ENCODE results near the gene C1orf226.

The C1orf226 gene

GRCh38 chr1:162381383-162381782 is at the start of gene C1orf226:
Gene C1orf226 (plus strand): TSS chr1:162381728. CDS start chr1:162381902, 174 bp downstream.
- in situ Hi-C loops (cut with MboI; ENCODE audit: low sequenced_read_pairs) = no loop called here

DNA sequence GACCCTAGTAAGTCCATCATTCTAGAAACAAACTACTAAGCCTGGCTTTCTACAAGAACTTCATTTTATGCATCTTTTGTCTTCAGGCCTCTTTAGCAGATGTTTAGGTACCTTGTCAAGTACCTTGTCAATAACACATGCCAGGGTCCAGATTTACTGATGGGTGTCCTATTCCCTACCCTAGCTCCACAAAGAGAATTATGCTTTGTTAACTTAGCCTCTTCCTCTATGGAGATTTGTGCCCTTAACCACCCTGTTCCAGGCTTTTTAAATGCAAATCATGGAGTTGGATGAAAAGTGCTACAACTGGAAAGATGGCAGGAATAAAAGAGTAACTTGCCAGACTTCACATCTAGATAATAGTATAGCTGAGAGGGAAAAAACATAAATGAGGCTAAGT is 47.5 kb upstream of the C1orf226 start:
- in situ Hi-C loops (cut with MboI; ENCODE audit: low sequenced_read_pairs) = no loop called here

DNA sequence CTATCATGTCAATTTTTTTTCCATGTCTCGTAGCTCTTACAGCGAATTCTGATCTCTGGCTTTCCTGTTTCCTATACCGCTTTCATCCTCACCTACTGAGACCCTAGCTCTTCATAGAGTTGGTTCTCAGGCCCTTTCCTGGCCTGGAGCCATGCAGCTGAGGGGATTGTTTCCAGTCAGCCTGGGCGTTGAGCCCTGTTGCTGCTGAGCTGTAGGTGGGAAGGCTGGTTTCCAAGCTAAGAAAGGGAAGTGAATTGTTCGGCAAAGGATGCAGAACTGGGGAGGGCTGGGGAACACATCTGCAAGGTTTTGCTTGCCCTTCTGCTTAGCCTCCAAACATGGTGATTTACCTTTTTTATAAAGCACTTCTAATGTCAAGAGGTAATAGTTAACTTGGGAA is 46.4 kb upstream of the C1orf226 start:
- in situ Hi-C loops (cut with MboI; ENCODE audit: low sequenced_read_pairs) = no loop called here

GRCh38 chr1:162336621-162337285 is 44.8 kb upstream of the C1orf226 start:
- in situ Hi-C loops (cut with MboI; ENCODE audit: low sequenced_read_pairs) = no loop called here

DNA sequence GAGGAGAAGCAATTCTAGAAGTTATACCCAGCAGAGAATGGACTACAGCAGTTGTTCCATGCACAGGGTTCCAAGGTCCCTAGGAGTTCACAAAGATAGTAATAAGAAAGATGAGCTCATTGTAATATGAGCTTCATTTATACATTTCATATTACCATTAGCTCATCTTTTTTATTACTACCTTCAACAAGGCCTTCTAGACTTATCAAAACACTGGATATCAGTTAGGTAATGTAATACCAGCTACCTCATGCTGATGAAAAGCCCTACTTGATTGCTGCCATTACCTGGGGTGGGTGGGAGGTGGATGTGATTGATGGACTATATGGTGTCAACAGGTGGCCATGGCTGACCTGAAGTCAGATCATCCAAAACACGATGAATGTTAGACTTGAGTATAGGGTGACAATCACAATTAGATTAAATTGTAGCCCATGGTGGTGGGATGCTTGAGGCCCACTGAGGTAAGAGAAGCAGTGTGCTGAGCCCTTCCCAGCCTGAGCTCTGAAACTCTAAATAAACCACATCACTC is 39.0 kb upstream of the C1orf226 start:
- in situ Hi-C loops (cut with MboI; ENCODE audit: low sequenced_read_pairs) = no loop called here

- in situ Hi-C loops (cut with MboI; ENCODE audit: low sequenced_read_pairs) = no loop called here
These were observed 38.1 kb upstream of the C1orf226 start for GRCh38 chr1:162343470-162343869.

GRCh38 chr1:162347281-162347680 is 34.2 kb upstream of the C1orf226 start:
- in situ Hi-C loops (cut with MboI; ENCODE audit: low sequenced_read_pairs) = no loop called here

- in situ Hi-C loops (cut with MboI; ENCODE audit: low sequenced_read_pairs) = loop anchor here (25.0 kb wide), 1 partner anchor 288 kb away; the partner anchor contains the start of gene DDR2
These were observed 31.7 kb upstream of the C1orf226 start for GRCh38 chr1:162349635-162350330.

GRCh38 chr1:162351246-162351842 is 30.2 kb upstream of the C1orf226 start:
- in situ Hi-C loops (cut with MboI; ENCODE audit: low sequenced_read_pairs) = loop anchor here (25.0 kb wide), 1 partner anchor 286 kb away; the partner anchor contains the start of gene DDR2

DNA sequence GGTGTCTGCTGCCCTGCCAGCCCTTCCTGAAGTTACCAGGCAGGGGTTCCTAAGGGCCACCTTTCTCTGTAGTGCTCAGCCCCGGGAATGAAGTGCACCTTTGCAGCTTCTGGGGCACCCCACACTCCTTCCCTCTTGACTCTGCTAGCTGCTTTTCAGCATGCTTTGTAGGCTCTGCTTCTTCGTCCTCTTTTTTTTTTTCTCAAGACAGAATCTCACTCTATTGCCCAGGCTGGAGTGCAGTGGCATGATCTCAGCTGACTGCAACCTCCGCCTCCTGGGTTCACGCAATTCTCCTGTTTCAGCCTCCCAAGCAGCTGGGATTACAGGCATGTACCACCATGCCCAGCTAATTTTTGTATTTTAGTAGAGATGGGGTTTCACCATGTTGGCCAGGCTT is 29.7 kb upstream of the C1orf226 start:
- in situ Hi-C loops (cut with MboI; ENCODE audit: low sequenced_read_pairs) = loop anchor here (25.0 kb wide), 1 partner anchor 285 kb away; the partner anchor contains the start of gene DDR2

- in situ Hi-C loops (cut with MboI; ENCODE audit: low sequenced_read_pairs) = loop anchor here (25.0 kb wide), 1 partner anchor 284 kb away; the partner anchor contains the start of gene DDR2
These were observed 28.4 kb upstream of the C1orf226 start for GRCh38 chr1:162353078-162353477.

DNA sequence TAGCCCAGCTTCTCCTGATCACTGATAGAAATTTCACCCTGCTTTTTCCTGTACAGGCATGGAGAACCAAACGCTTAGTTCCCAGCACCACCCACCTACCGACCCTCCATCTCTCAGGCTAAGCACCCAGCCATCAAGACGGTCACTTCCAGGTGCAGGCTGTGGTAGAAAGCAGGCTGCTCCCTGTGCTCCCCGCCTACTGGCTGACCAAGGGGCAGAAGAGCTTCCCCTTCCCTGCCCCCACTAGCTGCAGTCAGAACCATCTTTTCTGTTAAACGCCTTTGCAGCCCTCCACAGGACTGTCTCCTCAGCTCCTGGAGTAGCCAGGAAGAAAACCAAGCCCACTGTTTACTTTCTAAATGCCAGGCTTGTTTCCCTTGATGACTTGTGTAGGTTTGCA is 27.8 kb upstream of the C1orf226 start:
- in situ Hi-C loops (cut with MboI; ENCODE audit: low sequenced_read_pairs) = loop anchor here (25.0 kb wide), 1 partner anchor 284 kb away; the partner anchor contains the start of gene DDR2

DNA sequence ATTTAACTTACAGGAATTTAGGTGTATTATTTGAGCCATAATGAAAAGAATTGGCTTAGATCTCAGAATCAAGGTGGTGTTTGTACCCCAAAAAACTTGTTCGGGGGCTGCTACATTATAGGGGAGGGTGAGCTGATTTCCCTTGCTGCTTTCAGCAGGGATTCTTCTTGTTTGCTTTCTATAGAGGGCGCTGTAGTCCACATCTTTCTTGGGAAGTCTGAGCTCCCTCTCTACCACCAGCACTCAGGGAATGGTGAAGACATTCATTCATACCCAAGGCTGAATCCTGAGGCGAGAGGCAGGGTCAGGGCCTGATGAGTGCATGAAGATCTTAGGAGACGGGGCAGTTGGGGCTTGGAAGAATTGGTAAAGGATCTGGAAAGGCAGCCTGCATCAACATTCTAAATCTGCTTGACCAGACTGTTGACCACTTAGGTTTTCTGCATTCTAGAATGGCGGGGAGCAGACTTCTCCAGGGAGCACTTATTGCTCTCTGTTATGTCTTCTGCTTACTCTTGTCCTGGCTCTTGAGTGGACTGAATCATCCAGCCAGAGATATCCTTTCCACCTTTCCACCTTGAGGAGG is 23.8 kb upstream of the C1orf226 start:
- in situ Hi-C loops (cut with MboI; ENCODE audit: low sequenced_read_pairs) = loop anchor here (25.0 kb wide), 1 partner anchor 280 kb away; the partner anchor contains the start of gene DDR2

GRCh38 chr1:162358928-162359327 is 22.6 kb upstream of the C1orf226 start:
- in situ Hi-C loops (cut with MboI; ENCODE audit: low sequenced_read_pairs) = loop anchor here (25.0 kb wide), 1 partner anchor 278 kb away; the partner anchor contains the start of gene DDR2

- in situ Hi-C loops (cut with MboI; ENCODE audit: low sequenced_read_pairs) = loop anchor here (25.0 kb wide), 1 partner anchor 278 kb away; the partner anchor contains the start of gene DDR2
These were observed 21.8 kb upstream of the C1orf226 start for GRCh38 chr1:162359523-162360236.

DNA sequence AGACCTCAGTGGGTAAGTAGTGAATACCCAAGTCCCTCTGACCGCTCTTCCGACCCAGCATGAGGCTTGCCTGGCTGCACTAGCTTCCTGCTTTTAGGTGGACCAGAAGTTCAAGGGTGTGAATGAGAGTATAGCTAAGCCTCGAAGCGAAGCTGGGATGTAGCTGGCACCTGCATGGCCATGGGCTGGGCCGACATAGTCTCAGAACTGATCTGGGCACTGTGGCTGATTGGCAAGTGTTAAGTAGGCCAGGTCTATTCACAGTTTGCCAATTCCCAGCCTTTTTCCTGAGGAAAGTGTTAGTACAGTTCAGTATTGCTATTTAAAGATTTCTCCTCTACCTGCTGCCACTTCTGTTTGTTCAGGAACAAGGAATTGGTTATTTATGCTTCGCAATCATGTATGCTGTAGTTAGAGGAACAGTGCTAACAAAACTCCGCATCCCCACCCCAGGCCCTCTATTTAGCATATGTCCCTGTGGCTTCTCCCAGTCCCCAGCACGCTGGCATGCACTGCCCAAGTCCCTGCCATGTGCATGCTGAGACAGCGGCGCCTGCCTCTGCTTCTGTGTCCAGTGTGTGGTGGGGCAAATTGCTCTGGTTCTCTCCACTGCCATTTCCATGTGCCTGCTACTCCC is 21.2 kb upstream of the C1orf226 start:
- in situ Hi-C loops (cut with MboI; ENCODE audit: low sequenced_read_pairs) = loop anchor here (25.0 kb wide), 1 partner anchor 277 kb away; the partner anchor contains the start of gene DDR2

DNA sequence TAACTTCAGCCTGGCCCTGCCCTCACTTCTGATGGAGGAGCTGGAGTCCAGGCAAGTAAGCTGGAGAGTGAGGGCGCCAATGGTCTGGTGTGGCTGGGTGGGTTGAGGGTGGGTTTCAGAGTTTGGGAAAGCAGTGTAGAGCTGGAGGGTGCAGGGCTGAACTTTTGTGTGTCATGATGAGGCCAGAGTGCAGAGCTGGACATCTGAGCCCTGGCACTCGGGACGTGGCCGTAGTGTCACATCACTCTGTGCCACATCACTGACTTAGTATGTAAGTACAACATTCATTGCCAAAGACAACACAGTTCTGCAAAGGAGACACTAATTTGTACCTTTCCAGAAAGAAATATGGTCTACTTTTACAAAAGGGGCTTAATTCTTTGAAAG is 20.7 kb upstream of the C1orf226 start:
- in situ Hi-C loops (cut with MboI; ENCODE audit: low sequenced_read_pairs) = loop anchor here (25.0 kb wide), 1 partner anchor 276 kb away; the partner anchor contains the start of gene DDR2

DNA sequence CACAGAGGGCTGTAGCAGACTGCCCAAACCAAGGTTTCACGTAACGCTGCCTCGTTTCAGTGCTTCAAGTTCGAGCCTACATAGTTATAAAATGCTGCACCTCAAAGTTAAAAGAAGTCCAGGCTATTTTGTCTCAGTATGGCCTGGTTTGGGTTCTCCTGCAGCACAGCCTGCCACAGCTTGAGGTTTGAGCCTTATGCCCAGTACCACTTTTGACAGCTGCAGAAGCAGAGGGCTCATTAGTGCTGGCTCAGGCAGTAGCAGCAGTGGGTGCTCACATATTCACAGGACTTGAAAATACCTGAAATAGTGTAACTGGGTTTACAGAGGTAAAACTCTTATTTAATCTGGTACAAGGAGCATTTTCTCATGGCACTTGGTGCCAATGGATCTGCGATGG is 20.2 kb upstream of the C1orf226 start:
- in situ Hi-C loops (cut with MboI; ENCODE audit: low sequenced_read_pairs) = loop anchor here (25.0 kb wide), 1 partner anchor 276 kb away; the partner anchor contains the start of gene DDR2

DNA sequence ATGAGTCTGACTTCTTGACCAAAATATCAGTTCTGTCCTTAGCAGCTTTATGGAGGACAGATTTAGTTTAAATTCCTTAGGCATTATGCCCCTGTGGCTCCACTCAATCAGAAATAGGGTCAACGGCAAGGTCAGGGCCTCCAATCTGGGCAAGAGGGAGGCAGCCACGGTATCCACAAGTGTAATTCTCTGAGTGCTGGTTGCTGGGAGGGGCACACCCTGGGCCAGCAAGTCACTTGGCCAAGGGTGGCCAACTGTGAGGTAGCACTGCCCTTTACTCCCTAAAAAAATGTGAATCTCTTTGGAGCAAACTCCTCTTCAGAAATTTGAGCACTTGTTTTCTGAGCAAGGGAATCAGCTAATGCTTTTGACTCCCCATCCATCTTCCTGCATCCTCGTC is 17.7 kb upstream of the C1orf226 start:
- in situ Hi-C loops (cut with MboI; ENCODE audit: low sequenced_read_pairs) = loop anchor here (25.0 kb wide), 1 partner anchor 273 kb away; the partner anchor contains the start of gene DDR2

Measured in HL-60/S4 (cell line).